ENCODE results near the gene LRRC25.
A peak's percentile ranks its signal among the peaks of the same experiment; 100 is the strongest.
"Not testable (repeated sequence)": the region's sequence is repeated elsewhere in the genome, so short reads cannot be mapped to it uniquely, and the experiment has no call there.

Gene LRRC25

GRCh38 chr19:18383622-18384021, 13.8 kb downstream of the LRRC25 start:
- not testable (repeated sequence) for DNase-seq; ATAC-seq (replicated peaks); H3K27ac Mint-ChIP-seq; H3K9me3 Mint-ChIP-seq; H3K4me3 Mint-ChIP-seq; H3K4me1 Mint-ChIP-seq (ENCODE audit: low read depth in 2 of 2)
- peaks cover 13% of the 10 kb centered on the region for H3K36me3 Mint-ChIP-seq (ENCODE audit: insufficient read depth)
- H3K27me3 Mint-ChIP-seq = peaks cover 0 to 62% of the 10 kb centered on the region in 2 donors

GRCh38 chr19:18380843-18381242, 16.6 kb downstream of the LRRC25 start:
- Mint-ChIP-seq H3K36me3 (ENCODE audit: insufficient read depth) (peaks cover 4% of the 10 kb centered on the region), H3K27me3 (peaks cover 0 to 45% of the 10 kb centered on the region in 2 donors), H3K27ac (no peak overlapping the region), H3K4me1 (ENCODE audit: low read depth in 2 of 2) (no peaks in the 10 kb centered on the region), H3K9me3 (no peaks in the 10 kb centered on the region), H3K4me3 (no peak overlapping the region)
- ATAC-seq (replicated peaks) = no peak
- no peak for DNase-seq

- H3K36me3 Mint-ChIP-seq (ENCODE audit: insufficient read depth) = peaks cover 4% of the 10 kb centered on the region
- no peaks in the 10 kb centered on the region for H3K9me3 Mint-ChIP-seq
- H3K27me3 Mint-ChIP-seq = peaks cover 0 to 37% of the 10 kb centered on the region in 2 donors
- H3K4me3 Mint-ChIP-seq = no peak overlapping the region
- DNase-seq = no peak
- no peaks in the 10 kb centered on the region for H3K4me1 Mint-ChIP-seq (ENCODE audit: low read depth in 2 of 2)
- H3K27ac Mint-ChIP-seq = peak overlapping the region in 1 of 2 donors; percentile 57
- no peak for ATAC-seq (replicated peaks)
These were observed 17.3 kb downstream of the LRRC25 start for GRCh38 chr19:18379803-18380747.

GRCh38 chr19:18377026-18377425, 20.4 kb downstream of the LRRC25 start:
- Mint-ChIP-seq H3K4me1 (ENCODE audit: low read depth in 2 of 2) (peaks cover 9 to 10% of the 10 kb centered on the region in 2 donors), H3K27me3 (peaks cover 0 to 13% of the 10 kb centered on the region in 2 donors), H3K27ac (peak overlapping the region in 1 of 2 donors; percentile 64), H3K9me3 (no peaks in the 10 kb centered on the region), H3K36me3 (ENCODE audit: insufficient read depth) (no peaks in the 10 kb centered on the region), H3K4me3 (no peak overlapping the region)
- no peak for ATAC-seq (replicated peaks)
- DNase-seq = no peak

- H3K27me3 Mint-ChIP-seq = no peaks in the 10 kb centered on the region
- no peaks in the 10 kb centered on the region for H3K36me3 Mint-ChIP-seq (ENCODE audit: insufficient read depth)
- peak overlapping the region; percentile 45 to 62 for H3K4me3 Mint-ChIP-seq
- ATAC-seq (replicated peaks) = peak; percentile 92
- no peaks in the 10 kb centered on the region for H3K9me3 Mint-ChIP-seq
- peak overlapping the region; percentile 13 to 62 for H3K27ac Mint-ChIP-seq
- peak; percentile 29 to 41 (median 36) for DNase-seq
- peaks cover 9 to 10% of the 10 kb centered on the region in 2 donors for H3K4me1 Mint-ChIP-seq (ENCODE audit: low read depth in 2 of 2)
These were observed 23.4 kb downstream of the LRRC25 start for GRCh38 chr19:18373892-18374629.

GRCh38 chr19:18373407-18373891, 24.0 kb downstream of the LRRC25 start:
- Mint-ChIP-seq H3K27me3 (no peaks in the 10 kb centered on the region), H3K4me1 (ENCODE audit: low read depth in 2 of 2) (peaks cover 9 to 10% of the 10 kb centered on the region in 2 donors), H3K4me3 (peak overlapping the region; percentile 45 to 62), H3K9me3 (no peaks in the 10 kb centered on the region), H3K27ac (peak overlapping the region; percentile 13 to 62), H3K36me3 (ENCODE audit: insufficient read depth) (no peaks in the 10 kb centered on the region)
- DNase-seq (no peak), ATAC-seq (replicated peaks) (no peak)

GRCh38 chr19:18368504-18369222, 28.8 kb downstream of the LRRC25 start:
- no peaks in the 10 kb centered on the region for H3K27me3 Mint-ChIP-seq
- H3K27ac Mint-ChIP-seq = peak overlapping the region in 1 of 2 donors; percentile 41
- no peak for DNase-seq
- no peak overlapping the region for H3K4me3 Mint-ChIP-seq
- no peaks in the 10 kb centered on the region for H3K9me3 Mint-ChIP-seq
- peaks cover 3% of the 10 kb centered on the region in 2 donors for H3K4me1 Mint-ChIP-seq (ENCODE audit: low read depth in 2 of 2)
- H3K36me3 Mint-ChIP-seq (ENCODE audit: insufficient read depth) = peaks cover 11% of the 10 kb centered on the region
- ATAC-seq (replicated peaks) = no peak

- Mint-ChIP-seq H3K4me1 (ENCODE audit: low read depth in 2 of 2) (no peaks in the 10 kb centered on the region), H3K9me3 (no peaks in the 10 kb centered on the region), H3K36me3 (ENCODE audit: insufficient read depth) (peaks cover 28% of the 10 kb centered on the region), H3K4me3 (no peak overlapping the region), H3K27me3 (no peaks in the 10 kb centered on the region), H3K27ac (no peak overlapping the region)
- no peak for ATAC-seq (replicated peaks)
- DNase-seq = no peak
These were observed 31.4 kb downstream of the LRRC25 start for GRCh38 chr19:18366021-18366435.

GRCh38 chr19:18364826-18365528, 32.4 kb downstream of the LRRC25 start:
- Mint-ChIP-seq H3K36me3 (ENCODE audit: insufficient read depth) (peaks cover 35% of the 10 kb centered on the region), H3K9me3 (no peaks in the 10 kb centered on the region), H3K27ac (no peak overlapping the region), H3K27me3 (no peaks in the 10 kb centered on the region), H3K4me1 (ENCODE audit: low read depth in 2 of 2) (no peaks in the 10 kb centered on the region), H3K4me3 (no peak overlapping the region)
- ATAC-seq (replicated peaks) = no peak
- DNase-seq = no peak

GRCh38 chr19:18364277-18364825, 33.1 kb downstream of the LRRC25 start:
- not testable (repeated sequence) for H3K27me3 Mint-ChIP-seq; H3K4me1 Mint-ChIP-seq (ENCODE audit: low read depth in 2 of 2); H3K9me3 Mint-ChIP-seq; DNase-seq; ATAC-seq (replicated peaks); H3K4me3 Mint-ChIP-seq
- H3K27ac Mint-ChIP-seq = peak overlapping the region in 1 of 2 donors; percentile 54
- peaks cover 41% of the 10 kb centered on the region for H3K36me3 Mint-ChIP-seq (ENCODE audit: insufficient read depth)

GRCh38 chr19:18363787-18364186, 33.6 kb downstream of the LRRC25 start:
- Mint-ChIP-seq H3K4me3 (no peak overlapping the region), H3K9me3 (no peaks in the 10 kb centered on the region), H3K27ac (peak overlapping the region in 1 of 2 donors; percentile 54), H3K4me1 (ENCODE audit: low read depth in 2 of 2) (no peaks in the 10 kb centered on the region), H3K36me3 (ENCODE audit: insufficient read depth) (peaks cover 44% of the 10 kb centered on the region), H3K27me3 (no peaks in the 10 kb centered on the region)
- no peak for DNase-seq
- no peak for ATAC-seq (replicated peaks)

GRCh38 chr19:18362934-18363542, 34.4 kb downstream of the LRRC25 start:
- H3K27ac Mint-ChIP-seq = no peak overlapping the region
- no peak overlapping the region for H3K4me3 Mint-ChIP-seq
- no peak for DNase-seq
- no peaks in the 10 kb centered on the region for H3K27me3 Mint-ChIP-seq
- ATAC-seq (replicated peaks) = no peak
- H3K36me3 Mint-ChIP-seq (ENCODE audit: insufficient read depth) = peaks cover 50% of the 10 kb centered on the region
- no peaks in the 10 kb centered on the region for H3K4me1 Mint-ChIP-seq (ENCODE audit: low read depth in 2 of 2)
- no peaks in the 10 kb centered on the region for H3K9me3 Mint-ChIP-seq
